DMS79 (cell line): ENCODE data around the gene SMPD3.

ENCODE experiments used
- DNase-seq: peaks from one replicate; lab custom pipeline; 2025; lab: John Stamatoyannopoulos, UW

The SMPD3 gene

DNA sequence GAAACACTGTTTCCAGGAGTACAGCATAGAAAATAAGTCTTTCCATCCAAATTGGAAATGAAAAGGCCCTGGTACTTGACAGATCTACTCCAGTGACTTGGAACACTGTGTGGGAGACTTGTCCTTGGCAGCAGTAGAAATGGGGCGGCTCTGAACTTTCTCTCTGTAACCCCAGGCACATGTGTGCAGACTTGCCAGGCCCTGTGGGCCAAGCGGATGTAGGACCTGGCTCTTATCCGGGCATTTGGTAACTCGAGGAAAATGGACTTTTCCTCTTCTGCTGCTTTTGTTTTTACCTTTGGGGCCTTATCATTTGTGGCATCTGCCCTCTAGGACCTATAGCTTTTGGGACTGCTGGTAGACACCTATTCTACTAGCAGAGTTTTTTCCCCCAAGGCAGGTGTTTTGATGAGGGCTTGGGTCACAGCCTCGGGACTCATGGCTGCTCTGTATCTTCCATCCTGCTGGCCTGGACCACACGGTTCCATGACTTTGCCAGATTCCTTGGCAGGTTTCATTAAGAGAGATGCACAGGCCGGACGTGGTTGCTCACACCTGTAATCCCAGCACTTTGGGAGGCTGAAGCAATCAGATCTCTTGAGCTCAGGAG lies 43.5 kb downstream of the SMPD3 start:
- no peak for DNase-seq

DNA sequence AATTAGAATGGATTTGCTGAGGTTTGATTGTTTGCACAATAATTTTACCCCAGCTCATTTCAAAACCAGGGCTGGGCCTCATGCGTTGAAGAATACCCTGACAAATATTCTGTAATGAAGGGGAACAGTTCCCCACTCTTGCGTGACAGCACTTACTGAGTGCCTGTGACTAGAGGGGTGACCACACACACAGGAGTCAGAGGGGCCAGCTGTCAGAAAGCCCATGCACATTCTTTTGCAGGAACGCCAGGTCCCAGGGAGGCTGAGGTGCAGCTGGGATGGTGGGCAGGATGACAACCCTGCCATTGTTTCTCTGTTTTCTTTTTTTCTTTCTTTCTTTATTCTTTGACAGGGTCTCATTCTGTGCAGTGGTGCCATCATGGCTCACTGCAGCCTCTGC lies 44.6 kb downstream of the SMPD3 start:
- DNase-seq, result no peak

DNA sequence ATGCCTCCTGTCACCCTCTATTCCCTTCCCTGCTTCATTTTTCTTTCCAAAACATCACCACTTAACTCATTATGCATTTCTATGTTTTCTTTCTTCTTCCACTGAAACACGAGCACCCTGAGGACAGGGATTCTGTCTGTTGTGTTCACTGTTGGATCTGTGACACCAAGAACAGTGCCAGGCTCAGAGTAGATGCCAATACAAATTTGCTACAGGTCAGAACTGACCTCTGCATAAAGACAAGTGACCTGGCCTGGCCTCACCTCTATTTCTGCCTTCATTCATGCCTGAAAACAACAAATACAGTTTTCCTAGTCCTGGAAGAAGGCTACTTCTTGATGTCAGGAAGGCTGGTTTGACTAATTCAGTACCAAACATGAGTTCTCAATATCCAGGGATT lies 45.1 kb downstream of the SMPD3 start:
- DNase-seq, result no peak

DNA sequence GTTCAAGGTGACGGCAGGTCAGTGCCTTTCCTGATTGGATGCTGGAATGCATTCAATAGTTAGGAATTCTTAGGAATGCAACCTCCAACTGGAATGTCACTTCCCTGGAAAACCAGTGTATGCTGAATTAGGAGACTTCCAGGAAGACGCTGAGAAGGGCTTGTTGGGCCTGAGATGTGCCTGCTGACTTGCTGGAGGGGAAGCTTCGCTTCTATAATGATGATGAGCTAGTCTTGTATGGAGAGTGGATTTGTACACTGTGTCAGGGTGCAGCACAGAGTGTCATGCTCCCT lies 45.6 kb downstream of the SMPD3 start:
- DNase-seq, result no peak

DNA sequence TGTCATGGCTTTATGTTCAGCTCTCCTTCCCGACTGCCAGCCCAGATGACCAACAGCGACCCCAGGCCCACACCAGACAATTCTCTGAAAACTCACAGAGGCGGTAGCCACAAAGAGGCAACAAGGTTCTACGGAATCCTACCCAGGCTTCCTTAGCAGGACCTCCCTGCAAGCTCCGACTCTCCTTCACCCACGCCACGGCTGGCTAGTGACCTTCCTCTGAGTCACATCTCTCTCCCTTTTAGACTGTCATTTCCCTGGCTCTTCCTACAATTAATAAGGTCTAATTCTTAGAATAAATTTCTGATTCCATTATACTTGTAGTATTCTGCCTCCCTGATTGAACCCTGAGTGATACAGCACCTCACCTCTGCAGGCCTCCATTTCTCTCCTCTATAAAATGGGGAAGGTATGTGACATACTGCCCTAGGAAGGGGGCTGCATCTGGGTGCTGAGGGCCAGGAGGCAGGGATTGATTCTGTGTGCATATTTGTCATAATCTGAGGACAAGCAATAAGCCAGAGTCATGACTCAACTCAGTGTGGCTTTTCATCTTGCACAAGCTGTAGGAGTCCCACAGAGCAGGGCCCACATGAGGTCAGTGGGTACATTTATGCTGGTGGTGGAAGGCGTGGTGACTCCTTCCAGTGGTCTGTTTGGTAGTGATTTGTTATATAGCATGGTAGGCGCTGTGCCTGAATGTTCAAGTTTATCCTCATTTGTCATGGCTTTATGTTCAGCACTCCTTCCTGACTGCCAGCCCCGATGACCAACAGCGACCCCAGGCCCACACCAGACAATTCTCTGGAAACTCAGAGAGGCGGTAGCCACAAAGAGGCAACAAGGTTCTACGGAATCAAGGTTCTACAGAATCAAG lies 46.2 kb downstream of the SMPD3 start:
- no peak for DNase-seq

DNA sequence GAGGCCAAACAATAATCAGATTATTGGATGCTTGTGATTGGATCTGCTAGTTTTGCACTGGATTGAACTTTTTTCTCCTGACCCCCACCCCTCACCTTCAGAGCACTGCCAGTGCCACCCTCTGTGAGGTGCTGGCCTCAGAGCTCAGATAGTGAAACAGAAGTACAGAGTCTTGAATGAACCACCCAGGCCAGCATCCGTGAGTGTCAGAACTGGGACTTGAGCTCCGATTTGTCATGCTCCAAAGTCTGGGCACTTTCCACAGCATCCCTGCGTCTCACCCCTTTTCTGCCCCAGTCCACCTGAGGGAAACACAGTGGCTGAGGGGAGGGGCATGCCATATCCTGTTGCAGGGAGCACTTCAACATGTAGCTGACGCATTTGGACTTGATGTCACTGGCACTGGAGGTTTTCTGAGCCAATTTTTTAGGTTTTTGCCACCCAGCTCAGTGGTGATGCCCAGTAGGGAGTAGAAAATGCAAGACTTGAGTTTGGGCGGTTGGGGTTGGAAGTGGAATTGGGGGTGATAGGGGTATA lies 47.3 kb downstream of the SMPD3 start:
- DNase-seq, result no peak

DNA sequence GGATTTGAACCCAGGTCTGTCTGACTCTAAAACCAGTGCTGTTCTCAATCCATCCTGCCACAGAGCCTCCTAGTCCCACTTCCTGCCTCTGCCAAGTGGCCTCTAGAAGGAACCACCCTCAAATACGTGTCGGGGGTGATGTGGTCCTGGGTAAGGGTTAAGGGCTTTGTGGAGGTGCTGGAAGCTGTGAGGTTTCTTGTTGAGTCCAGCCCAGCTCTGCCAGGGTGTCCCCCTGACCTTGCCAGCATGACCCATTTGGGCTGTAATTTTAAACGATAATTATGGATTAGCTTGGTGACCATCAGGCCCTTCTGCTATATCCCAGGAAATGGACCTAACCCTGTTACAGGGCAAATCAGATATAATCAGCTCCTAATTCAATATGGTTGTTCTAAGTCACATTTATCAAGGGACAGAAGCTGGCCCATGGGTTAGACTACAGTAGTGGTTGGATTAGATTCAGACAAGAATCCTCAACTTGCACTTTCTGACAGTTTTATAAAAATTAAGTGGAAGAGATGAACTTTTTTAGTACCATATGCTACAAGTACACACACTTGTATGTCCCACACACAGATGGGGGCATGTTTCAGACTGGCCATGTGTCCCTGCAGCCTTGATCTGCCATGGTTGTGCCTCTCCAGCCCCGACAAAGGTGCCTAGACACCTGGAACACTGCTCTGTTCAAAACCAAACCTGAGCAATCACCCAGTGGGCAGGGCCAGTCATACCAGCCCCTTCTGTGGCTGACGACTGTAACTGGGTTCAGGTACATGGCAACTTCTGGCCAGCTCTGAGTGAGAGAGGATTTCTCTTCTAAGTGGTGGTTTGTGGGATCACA lies 48.0 kb downstream of the SMPD3 start:
- no peak for DNase-seq

DNA sequence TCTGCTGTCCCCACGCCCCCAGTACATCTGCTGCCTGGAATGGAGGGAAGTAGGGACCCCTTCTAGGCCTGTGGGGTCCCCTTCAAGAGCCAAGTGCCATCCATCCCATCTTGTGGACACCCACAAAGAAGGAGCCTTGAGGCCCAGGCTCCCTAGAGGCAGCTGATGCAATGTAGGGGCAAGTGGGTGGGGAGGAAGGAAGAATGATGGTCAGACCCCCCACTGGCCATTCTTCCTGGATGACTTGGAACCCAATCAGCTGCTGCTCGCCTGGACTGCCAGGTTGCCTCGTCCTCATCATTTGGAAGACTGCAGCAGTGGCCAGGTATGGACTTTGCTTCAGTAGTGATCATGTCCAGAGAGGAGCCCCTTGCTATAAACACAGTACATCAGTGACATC lies 48.9 kb downstream of the SMPD3 start:
- no peak for DNase-seq

DNA sequence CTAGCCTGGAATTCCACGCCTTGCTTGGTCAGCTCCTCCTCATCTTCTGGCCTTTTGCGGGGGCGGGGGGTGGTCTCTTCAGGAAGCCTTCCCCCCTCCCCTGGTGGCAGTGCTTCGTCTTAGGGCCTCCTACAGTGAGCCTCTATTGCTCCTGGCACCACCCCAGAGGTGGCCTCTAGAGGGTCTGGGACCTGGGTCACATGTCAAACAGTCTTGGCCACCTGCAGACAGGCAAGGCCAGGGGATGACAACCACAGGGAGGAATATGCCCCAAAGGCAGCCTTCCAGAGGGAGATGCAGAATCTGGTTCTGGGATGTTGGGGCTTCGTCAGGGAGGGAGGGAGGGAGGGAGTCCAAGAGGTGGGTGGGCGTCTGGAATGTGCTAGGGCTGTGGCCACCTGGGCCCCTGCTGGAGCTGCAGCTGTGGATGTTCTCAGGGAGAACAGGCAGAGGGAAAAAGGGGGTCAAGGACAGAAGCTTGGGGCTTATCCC lies 50.6 kb downstream of the SMPD3 start:
- DNase-seq, result no peak

DNA sequence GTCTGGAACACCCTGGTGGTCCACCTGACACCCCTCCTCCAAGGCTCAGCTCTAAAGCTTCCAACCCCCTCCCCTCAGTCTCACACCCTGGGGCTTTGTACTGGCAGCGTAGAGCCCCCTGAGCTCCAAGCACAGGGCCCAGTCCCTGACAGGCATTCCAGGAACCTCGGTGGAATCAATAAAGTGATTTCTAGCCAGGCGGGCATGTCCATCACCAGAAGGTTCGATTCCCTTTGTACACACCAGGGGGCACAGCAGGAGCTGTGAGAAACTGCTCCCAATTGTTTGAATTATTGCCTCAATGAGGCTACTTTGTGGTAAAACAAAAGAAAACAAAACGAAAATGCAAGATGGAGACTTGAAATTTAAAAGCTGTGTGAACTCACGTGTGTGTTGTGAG lies 51.8 kb downstream of the SMPD3 start:
- no peak for DNase-seq

DNA sequence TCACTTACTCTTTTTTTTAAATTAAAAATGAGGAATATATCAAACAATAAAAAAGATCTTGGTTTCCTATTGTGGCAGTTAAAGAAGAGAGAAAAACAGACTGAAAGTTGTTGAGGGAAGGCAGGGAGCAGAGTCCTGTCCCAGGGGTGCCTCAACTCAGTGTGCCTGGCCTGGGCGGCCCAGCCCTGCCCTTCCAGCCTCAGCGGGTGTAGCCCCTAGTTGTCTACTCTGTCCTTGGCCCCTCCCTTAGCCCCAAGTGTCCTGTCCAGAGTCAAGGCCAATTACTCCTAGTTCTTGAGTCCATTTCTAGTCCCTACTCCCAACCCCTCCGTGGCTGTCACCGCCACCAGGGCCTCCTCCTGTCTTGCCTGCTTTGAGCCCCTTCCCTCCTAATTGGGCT lies 52.5 kb downstream of the SMPD3 start:
- DNase-seq, result no peak

DNA sequence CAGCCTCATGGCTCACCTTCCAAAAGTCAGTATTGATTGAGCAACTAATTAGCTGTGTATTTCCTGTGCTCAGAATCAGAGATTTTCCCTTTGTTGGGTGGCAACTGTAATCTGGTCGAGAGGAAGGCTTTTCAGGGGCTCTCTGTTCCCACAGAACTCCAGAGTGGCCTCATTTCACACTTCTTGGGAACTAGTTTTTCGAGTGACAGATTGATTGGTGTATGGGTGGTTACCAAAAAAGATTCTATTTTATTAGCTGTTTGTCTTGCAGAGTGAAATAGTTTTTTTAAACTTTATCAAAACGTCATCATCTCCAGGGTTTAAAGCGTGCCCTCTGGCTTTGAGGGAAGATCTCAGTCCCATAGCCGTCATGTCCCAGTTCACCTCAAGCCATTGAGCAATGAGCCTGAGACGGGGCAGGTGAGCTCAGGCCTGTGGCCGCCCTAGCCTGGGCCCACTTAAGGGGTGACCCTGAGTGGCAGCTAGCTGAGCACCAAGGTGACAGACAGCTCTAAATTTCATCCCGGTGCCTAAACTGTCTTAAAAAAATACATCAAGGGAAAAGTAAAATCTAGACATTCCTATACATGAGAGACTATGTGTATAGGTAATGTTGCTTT lies 53.0 kb downstream of the SMPD3 start:
- no peak for DNase-seq

DNA sequence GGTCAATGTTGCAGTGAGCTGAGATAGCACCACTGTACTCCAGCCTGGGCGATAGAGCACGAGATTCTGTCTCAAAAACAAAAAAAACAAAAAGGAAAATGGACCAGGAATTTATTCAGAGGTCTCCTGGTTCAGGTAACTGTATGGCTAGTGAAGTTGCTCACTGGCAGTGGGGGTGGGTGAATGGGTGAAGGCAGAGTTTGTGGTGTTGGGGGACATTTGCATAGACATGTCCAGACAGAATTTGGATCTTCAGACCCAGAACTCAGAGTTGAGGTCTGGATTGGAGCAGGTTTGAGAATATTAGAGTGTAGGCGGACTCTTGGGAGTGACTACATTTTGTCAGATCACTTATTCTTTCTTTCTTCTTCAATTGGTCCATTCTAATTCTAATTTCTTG lies 55.0 kb downstream of the SMPD3 start:
- DNase-seq, result no peak

DNA sequence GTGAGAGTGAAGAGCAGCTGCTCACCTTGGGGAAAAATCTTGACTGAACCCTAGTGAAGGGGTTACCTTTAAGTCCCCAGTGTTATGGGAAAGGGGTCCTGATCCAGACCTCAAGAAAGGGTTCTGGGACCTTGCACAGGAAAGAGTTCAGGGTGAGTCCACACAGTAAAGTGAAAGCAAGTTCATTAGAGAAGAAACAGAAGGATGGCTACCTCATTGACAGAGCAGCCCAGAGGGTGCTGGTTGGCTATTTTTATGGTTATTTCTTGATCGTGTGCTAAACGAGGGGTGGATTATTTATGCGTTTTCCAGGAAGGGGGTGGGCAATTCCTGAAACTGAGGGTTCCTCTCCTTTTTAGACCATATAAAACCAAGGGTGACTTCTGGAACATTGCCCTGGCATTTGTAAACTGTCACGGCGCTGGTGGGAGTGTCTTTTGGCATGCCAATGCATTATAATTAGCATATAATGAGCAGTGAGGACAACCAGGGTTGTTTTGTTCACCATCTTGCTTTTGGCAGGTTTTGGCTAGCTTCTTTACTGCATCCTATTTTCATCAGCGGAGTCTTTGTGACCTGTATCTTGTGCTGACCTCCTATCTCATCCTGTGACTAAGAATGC lies 58.4 kb downstream of the SMPD3 start:
- no peak for DNase-seq

DNA sequence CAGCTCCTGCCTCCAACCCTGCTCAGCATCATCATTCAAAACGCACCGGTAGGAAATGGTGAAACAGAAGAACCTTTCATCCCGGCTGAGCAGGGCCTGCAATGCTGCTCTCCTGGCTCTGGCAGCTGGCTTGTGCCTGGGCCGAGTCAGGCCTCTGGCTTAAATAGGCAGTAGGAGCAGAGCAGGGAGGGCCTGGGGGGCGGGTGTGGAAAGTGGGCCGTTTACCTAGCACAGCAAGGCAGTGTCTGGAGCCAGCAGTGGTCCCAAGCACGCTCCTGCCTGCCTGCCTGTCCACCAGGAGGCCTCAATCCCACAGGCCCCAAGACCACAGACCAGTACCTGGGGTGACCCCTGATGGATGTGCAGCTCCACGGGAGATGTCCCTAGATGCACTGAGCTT lies 59.3 kb downstream of the SMPD3 start:
- no peak for DNase-seq

DNA sequence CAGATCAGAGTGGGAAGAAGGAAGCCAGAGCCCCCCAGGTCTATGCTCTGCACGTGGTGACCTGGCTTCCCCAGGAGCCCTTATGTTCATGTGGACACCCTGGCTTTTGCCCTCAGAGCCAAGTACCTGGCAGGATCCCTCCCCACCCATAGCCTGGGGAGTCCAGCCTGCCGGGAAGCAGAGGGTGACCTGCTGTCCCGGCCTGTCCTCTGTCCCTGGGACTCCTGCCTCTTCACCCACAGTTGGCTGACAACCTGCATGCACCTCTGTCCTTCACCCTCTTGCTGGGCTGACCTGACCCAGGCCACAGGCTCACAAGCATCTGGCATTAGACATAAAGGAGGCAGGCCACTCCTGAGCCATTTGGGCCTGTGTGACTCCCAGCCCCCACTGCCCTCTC lies 60.2 kb downstream of the SMPD3 start:
- DNase-seq, result no peak

DNA sequence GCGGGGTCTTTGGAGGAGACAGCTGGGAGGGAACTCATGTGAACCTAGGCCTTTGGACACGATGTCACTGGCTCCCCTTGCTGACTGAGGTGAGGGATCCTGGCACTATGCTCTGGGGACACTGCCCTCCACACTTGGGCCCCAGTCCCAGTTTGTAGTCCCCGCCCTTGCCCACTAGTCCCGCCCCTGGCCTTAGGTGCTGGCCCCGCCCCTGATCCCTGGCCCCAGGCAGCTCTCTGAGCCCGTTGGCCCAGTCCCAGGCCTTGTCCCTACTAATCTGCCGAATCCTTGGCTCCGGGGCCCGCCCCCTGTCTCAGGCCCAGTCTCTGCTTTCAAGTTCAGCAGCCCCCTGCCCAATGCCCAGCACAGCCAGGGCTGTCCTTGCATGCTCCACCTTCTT lies 61.0 kb downstream of the SMPD3 start:
- DNase-seq, result no peak

DNA sequence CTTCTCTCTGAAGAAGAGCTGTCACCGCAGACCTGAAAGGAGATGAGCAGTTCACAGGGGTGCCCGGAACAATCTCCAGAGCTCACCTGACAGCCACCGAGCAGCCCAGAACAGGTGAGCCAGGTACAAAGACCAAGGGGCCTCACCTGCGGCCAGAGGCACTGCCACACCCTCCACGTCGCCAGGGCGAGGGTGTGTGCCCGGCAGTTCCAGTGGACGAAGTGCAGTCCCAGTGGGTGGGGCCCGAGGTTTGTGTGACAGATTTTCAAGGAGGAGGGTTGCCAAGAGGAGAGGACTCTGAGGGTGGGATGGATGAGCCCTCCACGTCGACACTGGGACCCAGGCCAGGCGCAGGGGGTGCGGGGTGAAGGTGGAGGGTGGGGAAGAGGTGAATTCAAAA lies 61.7 kb downstream of the SMPD3 start:
- no peak for DNase-seq

DNA sequence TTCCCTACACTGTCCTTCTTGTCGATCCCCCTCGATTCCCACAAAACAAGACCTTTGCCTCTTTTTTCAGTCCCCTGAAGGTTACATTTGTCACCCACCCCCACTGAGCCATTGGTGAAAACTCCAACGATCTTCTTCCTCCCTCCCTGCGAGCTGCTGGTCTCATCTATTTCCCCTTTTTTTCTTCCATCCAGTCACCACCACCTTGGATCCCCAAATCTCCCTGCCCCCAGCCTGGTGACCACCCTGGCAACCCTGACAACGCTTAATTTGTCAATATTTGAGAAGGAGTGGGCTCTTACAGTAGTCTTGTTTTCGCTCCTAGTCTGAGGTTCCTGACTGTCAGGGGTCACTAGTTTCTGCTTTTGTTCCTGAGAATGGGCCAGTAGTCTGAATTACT lies 62.9 kb downstream of the SMPD3 start:
- DNase-seq, result no peak

DNA sequence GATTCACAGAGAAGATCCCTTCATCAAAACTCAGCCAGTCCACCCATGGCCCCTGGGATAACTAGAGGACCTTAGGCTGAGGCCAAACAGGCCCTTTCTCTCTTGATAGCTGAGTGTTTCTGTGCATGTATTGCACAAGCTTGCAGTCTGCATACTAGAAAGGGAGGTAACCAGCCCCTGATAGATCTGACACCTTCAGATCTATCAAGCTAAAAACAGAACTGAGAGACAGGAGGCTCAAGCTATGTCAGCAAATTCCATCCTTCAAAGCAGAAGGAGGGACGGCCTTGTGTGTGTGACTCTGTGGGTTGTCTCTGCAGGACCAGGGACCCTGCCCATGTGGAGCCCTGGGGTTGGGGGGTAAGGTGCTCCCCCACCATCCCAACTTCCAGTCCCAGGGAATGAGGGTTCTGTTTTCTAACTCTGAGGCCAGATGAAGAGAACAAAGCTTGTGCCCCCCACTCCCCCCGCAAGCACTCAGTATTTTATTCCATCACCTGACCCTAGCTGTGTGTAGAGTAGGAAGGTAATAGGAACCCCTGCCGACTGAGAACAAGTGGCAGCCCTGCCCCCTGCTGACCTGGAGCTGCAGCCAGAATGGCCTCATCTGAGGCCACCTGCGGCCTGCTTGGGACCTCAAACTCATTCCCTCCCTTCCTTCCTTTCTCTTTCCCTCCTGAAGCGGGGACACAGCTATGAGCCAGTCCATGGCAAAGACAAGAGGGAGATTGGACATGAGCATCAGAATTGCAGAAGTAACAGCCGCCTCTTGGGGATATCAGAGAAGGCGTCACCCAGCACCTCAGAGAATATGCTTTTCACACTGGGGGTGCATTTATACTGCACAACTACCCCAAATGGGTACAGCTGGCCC lies 63.8 kb downstream of the SMPD3 start:
- no peak for DNase-seq

DNA sequence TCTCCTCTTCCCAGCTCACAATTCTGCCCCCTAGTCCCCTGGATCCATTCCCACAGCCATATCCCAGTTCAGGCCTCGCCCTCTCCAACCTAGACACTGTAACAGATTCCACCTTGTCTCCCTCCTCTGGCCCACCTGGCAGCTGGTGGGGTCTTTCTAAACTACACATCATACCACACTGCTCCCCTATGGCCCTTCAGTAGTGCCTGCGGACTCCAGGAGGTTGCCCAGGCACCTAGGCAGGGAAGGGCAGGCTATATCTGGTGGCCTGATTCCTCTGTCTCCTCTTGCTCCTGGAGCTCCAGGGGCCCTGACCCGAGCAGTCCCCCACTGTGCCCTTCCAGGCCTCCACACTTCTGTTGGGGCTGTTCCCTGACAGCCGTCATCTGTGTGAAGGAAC lies 64.5 kb downstream of the SMPD3 start:
- DNase-seq, result no peak
